GM12878 (cell line): Measurements from ENCODE around the gene CDYL2. TPM values are rescaled to one million over a fixed set of nuclear protein-coding genes. Genes with fewer than 3 reads are reported as not detected.

Experiments used
- ATAC-seq: fragments of 200-7000 bp; cut with Tn5 transposase; 3 replicates; pipeline ENCODE4 v1.9.1; 2020; ENCODE audit warnings: mild to moderate bottlenecking, moderate library complexity
- BruUV-seq: library from RNA; stranded (reverse); fragments of 400-500 nt; replicated peaks from 2 replicates; lab custom pipeline; 2021; lab: Mats Ljungman, UMichigan
- CTCF ChIA-PET: fragments of 300-600 bp; sonication (Branson Sonifier 250); formaldehyde crosslinking; extraction: SDS; loops from one replicate; lab custom pipeline; 2021; ENCODE audit warnings: inconsistent platforms; lab: Yijun Ruan, JAX
- POLR2A ChIA-PET: fragments of 350-600 bp; formaldehyde crosslinking; extraction: SDS; loops from one replicate; lab custom pipeline; 2021; ENCODE audit warnings: inconsistent platforms; lab: Charles Lee
- RAD21 ChIA-PET: fragments of 300-600 bp; sonication (Branson Sonifier 250); formaldehyde crosslinking; loops from one replicate; lab custom pipeline; 2023; ENCODE audit warnings: antibody characterized with exemption; ENCODE audit not compliant: unreplicated experiment; lab: Charles Lee
- SMC1A ChIA-PET: fragments of 300-600 bp; sonication (Branson Sonifier 250); formaldehyde crosslinking; loops from one replicate; lab custom pipeline; 2023; ENCODE audit not compliant: unreplicated experiment, uncharacterized antibody; lab: Charles Lee
- DNase-seq: peaks from one replicate; pipeline ENCODE4 v3.0.0-alpha.2; 2011; ENCODE audit warnings: low read depth, low spot score
- FAIRE-seq: peaks from 3 replicates; lab custom pipeline; 2011; peaks lifted over from hg19 to GRCh38; lab: Jason Lieb, UNC
- H2AFZ ChIP-seq: 2 replicates; pipeline ENCODE4 v1.6.0; 2011; ENCODE audit warnings: low read depth, low read length, control low read depth; ENCODE audit not compliant: control insufficient read depth
- H3K27ac ChIP-seq: 2 replicates; pipeline ENCODE4 v1.5.1; 2011; ENCODE audit warnings: control low read depth; ENCODE audit not compliant: control insufficient read depth, insufficient read depth
- H3K27me3 ChIP-seq, 2 experiments: replicated peaks in 1 of 2; 2 replicates each; pipeline versions ENCODE4 v1.6.0 to v1.6.1; 2011; ENCODE audit warnings: low read length in 1 of 2; ENCODE audit not compliant: control insufficient read depth in 2 of 2, insufficient read depth in 2 of 2
- H3K36me3 ChIP-seq, 2 experiments: 2 replicates each; pipeline ENCODE4 v1.5.1; 2011; ENCODE audit warnings: low read length in 1 of 2; ENCODE audit not compliant: control insufficient read depth in 2 of 2, insufficient read depth in 2 of 2
- H3K4me1 ChIP-seq: 2 replicates; pipeline ENCODE4 v1.6.1; 2011; ENCODE audit warnings: mild to moderate bottlenecking, low read length, moderate library complexity, mixed read lengths; ENCODE audit not compliant: control insufficient read depth, insufficient read depth
- H3K4me2 ChIP-seq: 2 replicates; pipeline ENCODE4 v1.6.0; 2011; ENCODE audit warnings: control low read depth; ENCODE audit not compliant: control insufficient read depth, insufficient read depth
- H3K4me3 ChIP-seq: fragments of 200-600 bp; sonication (generic); 2 replicates; pipeline ENCODE4 v1.5.1; 2016
- H3K79me2 ChIP-seq: 2 replicates; pipeline ENCODE4 v1.6.0; 2011; ENCODE audit warnings: low read length; ENCODE audit not compliant: control insufficient read depth, insufficient read depth
- H3K9ac ChIP-seq: 2 replicates; pipeline ENCODE4 v1.8.0; 2011; ENCODE audit warnings: low read length, control low read depth, mixed read lengths; ENCODE audit not compliant: control insufficient read depth, insufficient read depth
- H3K9me3 ChIP-seq: replicated peaks from 3 replicates; pipeline ENCODE4 v1.5.1; 2011; ENCODE audit warnings: mild to moderate bottlenecking, low read length; ENCODE audit not compliant: control insufficient read depth, insufficient read depth
- H4K20me1 ChIP-seq: 2 replicates; pipeline ENCODE4 v1.6.0; 2011; ENCODE audit not compliant: control insufficient read depth, insufficient read depth
- BCL3 ChIP-seq: IDR thresholded peaks from 2 replicates; pipeline ENCODE4 v1.6.1; 2011; ENCODE audit warnings: borderline replicate concordance, low read depth, mild to moderate bottlenecking, moderate library complexity, low read length; ENCODE audit not compliant: insufficient read depth, poor library complexity, severe bottlenecking
- CREM ChIP-seq: IDR thresholded peaks from 2 replicates; pipeline ENCODE4 v1.6.1; 2014; ENCODE audit warnings: antibody characterized with exemption, low read depth
- GATAD2B ChIP-seq: fragments of 450-650 bp; conservative IDR thresholded peaks from 2 replicates; pipeline ENCODE4 v1.6.1; 2017; ENCODE audit warnings: low read depth, mild to moderate bottlenecking, moderate library complexity
- IRF4 ChIP-seq: IDR thresholded peaks from 2 replicates; pipeline ENCODE4 v1.6.1; 2011; ENCODE audit warnings: low read depth, low read length
- IRF5 ChIP-seq: fragments of 450-650 bp; IDR thresholded peaks from 2 replicates; pipeline ENCODE4 v1.6.1; 2017; ENCODE audit warnings: borderline replicate concordance
- KDM1A ChIP-seq: fragments of 200-600 bp; sonication (generic); IDR thresholded peaks from 2 replicates; pipeline ENCODE4 v1.6.1; 2016; ENCODE audit warnings: borderline replicate concordance
- NR2C1 ChIP-seq: fragments of 450-650 bp; IDR thresholded peaks from 2 replicates; pipeline ENCODE4 v1.6.1; 2017; ENCODE audit warnings: antibody characterized with exemption, mild to moderate bottlenecking, moderate library complexity
- PAX5 ChIP-seq: IDR thresholded peaks from 2 replicates; pipeline ENCODE4 v1.6.1; 2011; ENCODE audit warnings: low read depth, low read length, borderline replicate concordance
- POLR2AphosphoS5 ChIP-seq: IDR thresholded peaks from 2 replicates; pipeline ENCODE4 v1.6.1; 2011; ENCODE audit warnings: mild to moderate bottlenecking, low read length, inconsistent platforms
- SP1 ChIP-seq: IDR thresholded peaks from one replicate; pipeline ENCODE4 v1.6.1; 2011; ENCODE audit warnings: low read depth, low read length
- SPI1 ChIP-seq: IDR thresholded peaks from 2 replicates; pipeline ENCODE4 v1.6.1; 2011; ENCODE audit warnings: low read depth, mild to moderate bottlenecking, low read length, moderate library complexity, borderline replicate concordance; ENCODE audit not compliant: insufficient read depth
- TAF1 ChIP-seq: IDR thresholded peaks from 2 replicates; pipeline ENCODE4 v1.6.1; 2011; ENCODE audit warnings: mild to moderate bottlenecking, low read depth, low read length, borderline replicate concordance
- TCF3 ChIP-seq: IDR thresholded peaks from 2 replicates; pipeline ENCODE4 v1.6.1; 2012; ENCODE audit warnings: low read depth, mild to moderate bottlenecking, low read length, borderline replicate concordance; ENCODE audit not compliant: insufficient read depth
- USF1 ChIP-seq: IDR thresholded peaks from 2 replicates; pipeline ENCODE4 v1.6.1; 2011; ENCODE audit warnings: borderline replicate concordance, low read depth, mild to moderate bottlenecking, moderate library complexity, mixed read lengths, low read length; ENCODE audit not compliant: insufficient read depth; ENCODE audit errors: extremely low read length
- YY1 ChIP-seq: IDR thresholded peaks from 2 replicates; pipeline ENCODE4 v1.6.1; 2011; ENCODE audit warnings: low read depth, mild to moderate bottlenecking, low read length
- ZNF274 ChIP-seq: IDR thresholded peaks from one replicate; pipeline ENCODE4 v1.8.0; 2011; ENCODE audit not compliant: insufficient read length, insufficient read depth
- WGBS: methylation state at CpG from one replicate; pipeline ENCODE4 v1.1.6; 2016; ENCODE audit warnings: low lambda C conversion rate; ENCODE audit not compliant: insufficient replicate concordance, insufficient coverage; ENCODE audit errors: missing lambda C conversion rate; 5-methylcytosine and 5-hydroxymethylcytosine counted together
- in situ Hi-C: fragments of 300-500 bp; cut with MboI; formaldehyde crosslinking; loops from 9 replicates; pipeline ENCODE4 v1.14.3; 2018; ENCODE audit warnings: mixed read lengths
- intact Hi-C: fragments of 100-400 bp; cut with micrococcal nuclease; formaldehyde crosslinking; loops from one replicate; pipeline ENCODE4 v1.14.2; 2022; ENCODE audit not compliant: unreplicated experiment
- polyA plus RNA-seq, 11 experiments: library from polyadenylated mRNA; depleted of rRNA in 4 of 11; unstranded in 6 of 11; stranded (reverse) in 5 of 11; fragments of >200 nt; fragmentation: Nextera tagmentation in 4 of 11; fragmentation: Illumina TruSeq in 1 of 11; extraction: Ambion mirVana in 4 of 11; extraction: Trizol in 1 of 11; gene quantifications; 1 replicate in 1 of 11; 2 replicates in 10 of 11; pipeline versions ENCODE4 v1.2.1 to v1.2.3, GENCODE V29; 2011 to 2016; ENCODE audit warnings: inconsistent platforms in 2 of 11, missing spikeins in 2 of 11, low read depth in 1 of 11
- total RNA-seq, 4 experiments: library from RNA; depleted of rRNA in 3 of 4; stranded (reverse); fragments of >200 nt in 3 of 4; fragmentation: Illumina TruSeq in 1 of 4; extraction: Trizol in 1 of 4; gene quantifications; 2 replicates each; pipeline versions ENCODE4 v1.2.1 to v1.2.3, GENCODE V29; 2013 to 2021

Gene CDYL2
- total and polyA plus RNA-seq, 10 of the 15 experiments (the other 5 are each of a cell fraction or from before 2014, with no cell fraction given), result 0.27 to 22.9 (median 3.9) TPM

GRCh38 chr16:80586476-80586875 lies 217.9 kb downstream of the CDYL2 start:
- TF ChIP-seq KDM1A (no peak), SPI1 (no peak), TAF1 (no peak), PAX5 (no peak)
- H3K9me3 ChIP-seq, result no peaks in the 10 kb centered on the region; the same call in 2 of the 3 replicates
- intact Hi-C loops, result no loop called here
- ATAC-seq (no peak), FAIRE-seq (no peak), DNase-seq (no peak)
- no peak overlapping the region for H3K4me3 ChIP-seq
- no peaks in the 10 kb centered on the region for H3K79me2 ChIP-seq
- H3K9ac ChIP-seq, result no peak overlapping the region
- no peak overlapping the region for H3K27ac ChIP-seq
- ChIA-PET SMC1A (interaction anchor here (1.8 kb wide), 1 partner anchor 9 kb away, joined by 4 read pairs; no protein-coding TSS in a partner anchor), POLR2A (no interaction called here), RAD21 (no interaction called here), CTCF (no interaction called here)
- H2AFZ ChIP-seq, result no peak overlapping the region
- BruUV-seq, result no TSS peak
- peaks cover 22% of the 10 kb centered on the region for H3K4me1 ChIP-seq
- no peaks in the 10 kb centered on the region for H3K36me3 ChIP-seq
- H3K4me2 ChIP-seq, result no peak overlapping the region
- no peaks in the 10 kb centered on the region for H3K27me3 ChIP-seq
- no peaks in the 10 kb centered on the region for H4K20me1 ChIP-seq
- in situ Hi-C loops, result no loop called here

- no peaks in the 10 kb centered on the region; the same call in 2 of the 3 replicates for H3K9me3 ChIP-seq
- POLR2A ChIA-PET, result no interaction called here
- CTCF ChIA-PET, result no interaction called here
- 0% methylated on average over 4 of the region's 4 CpGs for WGBS
- no TSS peak for BruUV-seq
- FAIRE-seq (peak; percentile 62), ATAC-seq (peak; percentile 20; the same call in 1 of the 3 replicates), DNase-seq (no peak)
- no peak overlapping the region for H3K4me3 ChIP-seq
- no peaks in the 10 kb centered on the region for H3K79me2 ChIP-seq
- in situ Hi-C loops, result no loop called here
- H3K36me3 ChIP-seq, result no peaks in the 10 kb centered on the region
- no peak overlapping the region for H3K9ac ChIP-seq
- intact Hi-C loops, result no loop called here
- SMC1A ChIA-PET, result interaction anchor here (1.8 kb wide), 1 partner anchor 9 kb away, joined by 4 read pairs; no protein-coding TSS in a partner anchor
- H3K4me2 ChIP-seq, result no peak overlapping the region; the same call in 1 of the 2 replicates
- H3K27ac ChIP-seq, result no peak overlapping the region
- H2AFZ ChIP-seq, result no peak overlapping the region; the same call in 1 of the 2 replicates
- RAD21 ChIA-PET, result no interaction called here
- H4K20me1 ChIP-seq, result no peaks in the 10 kb centered on the region
- H3K4me1 ChIP-seq, result peaks cover 25% of the 10 kb centered on the region
- H3K27me3 ChIP-seq, result no peaks in the 10 kb centered on the region
- no peak for TF ChIP-seq ZNF274
- peak; percentile 46; the same call in 1 of the 2 replicates for TF ChIP-seq IRF4
- no peak for TF ChIP-seq TCF3
- no peak for TF ChIP-seq POLR2AphosphoS5
- TF ChIP-seq CREM, result peak; percentile 64
- no peak for TF ChIP-seq NR2C1
- TF ChIP-seq IRF5, result no peak
- no peak for TF ChIP-seq USF1
- TF ChIP-seq GATAD2B, result no peak
- peak; percentile 31 for TF ChIP-seq BCL3
- TF ChIP-seq YY1, result 0 out of 2 replicates have a peak, but pooled peaks have one; percentile 35
- no peak for TF ChIP-seq SP1
These were observed 218.6 kb downstream of the CDYL2 start for GRCh38 chr16:80585764-80586163.
